SHP77 treated with DMSO at 0.1 percent for 48 hours (cell line): ENCODE data around the gene GNAI2.

ENCODE experiments used
- DNase-seq: peaks from one replicate; lab custom pipeline; 2025; lab: John Stamatoyannopoulos, UW

The GNAI2 gene

DNA sequence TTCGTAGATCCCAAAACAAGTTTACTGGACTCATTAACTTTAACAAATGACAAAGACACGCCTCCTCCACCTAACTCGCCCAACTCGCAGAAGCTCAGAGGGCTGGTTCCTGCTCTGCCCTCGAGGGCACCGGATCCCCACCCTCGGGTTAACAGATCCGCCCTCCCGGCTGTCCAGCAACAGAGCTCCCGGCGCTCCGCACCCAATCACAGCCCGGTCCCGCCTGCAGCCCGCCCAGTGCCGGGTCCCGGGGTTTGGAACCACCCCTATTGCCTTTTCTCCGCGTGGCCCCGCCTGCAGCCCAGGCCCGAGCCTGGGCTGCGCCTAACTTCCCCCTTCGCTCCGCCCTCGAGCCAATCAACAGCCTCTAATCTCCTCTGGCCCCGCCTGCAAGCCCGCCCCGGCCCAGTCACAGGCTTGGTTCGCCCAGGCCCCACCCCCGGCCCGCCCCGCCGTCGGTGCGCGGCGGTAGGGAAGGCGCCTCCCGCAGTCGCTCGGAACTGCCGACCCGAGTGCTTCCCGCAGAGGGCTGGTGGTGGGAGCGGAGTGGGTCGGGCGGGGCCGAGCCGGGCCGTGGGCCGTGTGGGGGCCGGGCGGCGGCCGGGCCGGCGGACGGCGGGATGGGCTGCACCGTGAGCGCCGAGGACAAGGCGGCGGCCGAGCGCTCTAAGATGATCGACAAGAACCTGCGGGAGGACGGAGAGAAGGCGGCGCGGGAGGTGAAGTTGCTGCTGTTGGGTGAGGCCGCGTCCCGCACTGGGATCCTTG lies at the start of gene GNAI2:
TSS of gene GNAI2 (plus strand) at position 489 of the 768 bp plus-strand sequence. CDS start at position 621, 132 bp downstream.
- DNase-seq: peak; percentile 96

- no peak for DNase-seq
These were observed 48.3 kb upstream of the GNAI2 start for GRCh38 chr3:50187750-50188149.

DNA sequence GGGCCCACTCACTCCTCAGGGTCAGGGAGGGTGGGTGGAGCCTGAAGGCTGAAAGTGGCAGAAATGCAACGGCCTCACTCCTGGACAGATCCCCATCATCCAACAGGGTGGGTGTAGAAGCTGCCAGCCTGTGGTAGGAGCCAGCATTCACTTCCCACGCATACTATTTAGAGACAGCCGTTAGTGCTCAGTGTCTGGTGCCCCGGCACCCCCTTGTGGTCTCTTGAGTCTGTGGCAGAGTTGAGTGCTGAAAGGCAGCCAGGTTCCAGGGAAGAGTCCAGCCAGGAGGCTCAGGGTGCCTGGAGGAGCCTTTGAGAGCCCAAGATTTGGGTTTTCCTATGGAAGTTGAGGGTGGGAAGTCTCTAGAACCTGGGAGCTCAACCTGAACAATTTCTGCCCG lies 46.7 kb upstream of the GNAI2 start:
- DNase-seq: no peak

DNA sequence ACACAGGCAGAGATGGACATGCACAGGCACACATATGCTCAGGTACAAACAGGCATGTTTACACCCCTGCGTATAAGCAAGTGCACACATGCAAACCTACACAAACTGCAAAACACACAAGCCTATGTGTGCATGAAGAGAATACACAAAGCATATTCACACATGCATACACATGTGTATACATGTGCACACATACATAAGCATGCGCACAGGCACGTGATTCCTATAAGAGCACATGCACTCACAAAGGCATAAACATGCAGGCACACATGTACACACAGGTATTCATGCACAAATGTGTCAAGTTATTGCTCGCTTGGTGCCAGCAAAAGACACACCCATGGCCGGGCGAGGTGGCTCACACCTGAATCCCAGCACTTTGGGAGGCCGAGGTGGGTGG lies 46.0 kb upstream of the GNAI2 start:
- DNase-seq: no peak

GRCh38 chr3:50190936-50191660 lies 44.9 kb upstream of the GNAI2 start, which contains the start of gene GNAT1:
Gene GNAT1, plus strand, starts transcription at chr3:50191610. Its CDS starts 116 bp downstream, at chr3:50191726.
- no peak for DNase-seq

DNA sequence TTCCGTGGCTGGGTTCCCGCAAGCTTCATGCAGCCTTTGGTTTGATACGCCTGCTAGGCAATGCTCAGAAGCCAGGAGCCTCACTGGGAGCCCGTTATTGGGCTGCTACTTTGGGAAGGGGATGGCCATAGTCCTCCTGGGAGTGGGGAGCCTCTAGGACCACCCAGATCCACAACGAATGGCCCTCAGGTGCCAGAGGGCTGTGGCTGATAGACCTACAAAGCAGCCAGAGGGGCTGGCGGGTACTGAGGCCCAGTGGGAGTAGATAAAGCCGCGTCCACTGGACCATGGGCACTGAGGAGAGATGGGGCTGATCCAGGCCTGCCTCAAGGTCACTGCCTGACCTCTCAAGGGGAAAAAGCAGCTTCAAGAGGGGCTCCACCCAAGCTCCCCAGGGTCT lies 43.9 kb upstream of the GNAI2 start:
- DNase-seq: no peak

- peak; percentile 26 for DNase-seq
These were observed 43.3 kb upstream of the GNAI2 start for GRCh38 chr3:50192689-50193141.

DNA sequence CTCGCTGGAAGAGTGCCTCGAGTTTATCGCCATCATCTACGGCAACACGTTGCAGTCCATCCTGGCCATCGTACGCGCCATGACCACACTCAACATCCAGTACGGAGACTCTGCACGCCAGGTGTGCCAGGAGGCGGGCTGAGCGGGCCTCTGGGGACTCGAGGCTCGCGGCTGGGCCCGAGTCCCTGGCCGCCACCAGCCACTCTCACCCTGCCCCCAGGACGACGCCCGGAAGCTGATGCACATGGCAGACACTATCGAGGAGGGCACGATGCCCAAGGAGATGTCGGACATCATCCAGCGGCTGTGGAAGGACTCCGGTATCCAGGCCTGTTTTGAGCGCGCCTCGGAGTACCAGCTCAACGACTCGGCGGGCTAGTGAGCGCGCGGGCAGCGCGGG lies 42.7 kb upstream of the GNAI2 start:
- DNase-seq: no peak

- no peak for DNase-seq
These were observed 42.3 kb upstream of the GNAI2 start for GRCh38 chr3:50193746-50194127.

- DNase-seq: no peak
These were observed 41.7 kb upstream of the GNAI2 start for GRCh38 chr3:50194128-50194902.

- no peak for DNase-seq
These were observed 41.0 kb upstream of the GNAI2 start for GRCh38 chr3:50194903-50195500.

DNA sequence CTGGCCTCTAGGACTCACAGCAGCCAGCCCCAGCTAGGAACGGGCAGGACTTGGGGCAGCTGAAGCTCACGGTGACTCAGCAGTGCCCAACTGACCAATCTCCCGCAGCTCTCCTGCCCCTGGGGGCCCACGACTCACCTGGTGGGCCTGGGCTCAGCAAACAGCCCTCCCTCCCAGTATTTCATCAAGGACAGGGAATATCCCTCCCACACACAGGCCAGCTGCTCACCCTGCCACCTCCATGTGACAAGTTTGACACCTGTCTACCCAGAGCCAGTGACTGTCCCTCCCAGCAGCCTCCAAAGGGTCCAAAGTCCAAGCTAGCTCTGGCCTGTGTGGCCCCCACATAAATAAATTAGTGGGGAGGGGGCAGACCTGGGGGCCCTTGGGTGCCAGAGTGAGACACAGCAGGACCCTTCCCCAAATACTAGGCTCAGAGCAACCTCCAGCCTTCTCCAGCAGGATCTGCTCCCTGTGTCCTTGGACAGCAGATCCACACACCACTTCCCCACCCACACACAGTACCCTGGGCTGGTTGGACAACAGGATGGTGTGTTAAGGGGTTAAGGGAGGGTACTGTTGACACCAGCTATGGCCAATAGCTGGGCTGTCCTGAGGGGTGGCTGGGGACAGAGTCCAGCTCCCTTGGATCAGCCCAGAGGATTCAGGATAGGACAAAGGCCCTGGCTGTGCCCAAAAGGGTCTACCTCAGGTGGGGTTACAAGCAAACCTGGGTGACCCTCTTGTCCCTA lies 40.3 kb upstream of the GNAI2 start:
- DNase-seq: peak; percentile 34

DNA sequence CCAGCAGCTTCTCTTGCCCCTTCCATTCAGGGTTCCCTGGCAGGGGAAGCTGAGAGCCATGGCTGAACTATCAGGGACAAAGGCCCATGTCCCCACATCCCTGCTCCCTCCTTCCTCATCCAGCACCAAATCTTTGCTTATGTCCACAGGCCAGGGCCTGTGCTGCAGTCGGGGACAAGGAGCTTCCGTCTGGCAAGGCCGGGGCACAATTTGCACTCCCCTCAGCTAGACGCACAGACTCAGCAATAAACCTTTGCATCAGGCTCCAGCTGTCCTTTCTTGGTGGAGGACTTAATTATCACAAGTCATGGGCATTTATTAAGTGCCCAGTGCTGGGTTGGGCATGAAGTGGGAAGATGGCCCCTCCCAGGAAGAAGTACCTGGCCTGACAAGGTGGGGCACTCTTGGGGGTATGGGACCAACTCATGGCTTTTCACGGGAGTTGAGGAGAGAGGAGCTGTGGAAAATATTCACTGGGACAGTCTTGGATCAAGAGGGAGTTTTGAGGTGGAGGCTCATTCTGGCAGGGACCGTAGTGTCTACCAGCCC lies 39.7 kb upstream of the GNAI2 start:
- no peak for DNase-seq

- DNase-seq: peak; percentile 60
These were observed 34.3 kb upstream of the GNAI2 start for GRCh38 chr3:50201573-50202315.

DNA sequence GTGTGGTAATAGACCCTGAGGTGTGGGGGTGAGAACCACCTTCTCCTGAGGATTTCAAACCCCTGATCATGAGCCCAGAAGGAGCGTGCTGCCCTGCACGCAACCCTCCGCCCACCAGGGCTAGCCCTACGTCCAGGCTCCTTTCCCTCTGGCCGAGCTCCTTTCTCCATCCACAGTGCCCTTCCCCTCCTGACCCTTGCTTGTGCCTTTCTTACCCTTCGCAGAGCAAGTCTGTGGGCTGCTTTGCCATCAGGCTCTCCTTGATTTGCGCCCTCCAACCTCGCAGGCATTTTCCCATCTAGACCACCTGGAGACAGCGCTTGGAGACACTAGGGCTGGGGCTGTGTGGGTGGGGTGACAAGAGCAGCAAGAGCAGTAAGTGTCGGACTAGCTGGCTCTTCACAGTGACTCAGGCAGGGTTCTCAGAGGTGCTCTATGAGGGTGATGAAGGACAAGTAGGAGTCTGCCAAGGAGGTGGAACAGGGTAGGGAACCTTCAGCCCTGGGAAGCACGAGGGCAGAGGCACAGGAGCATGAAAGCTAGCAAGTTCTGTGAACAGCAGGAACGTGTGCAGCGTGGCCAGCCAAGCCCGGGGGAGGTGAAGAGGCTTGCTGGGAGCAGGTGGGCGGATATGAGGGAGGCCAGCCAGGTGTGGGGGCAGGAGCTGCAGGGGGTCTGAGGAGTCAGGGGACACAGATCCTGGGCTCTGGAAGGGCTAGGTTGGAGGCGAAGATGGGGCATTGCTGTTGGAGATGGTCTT lies 33.5 kb upstream of the GNAI2 start:
- DNase-seq: no peak

- no peak for DNase-seq
These were observed 32.7 kb upstream of the GNAI2 start for GRCh38 chr3:50203113-50203808.

- DNase-seq: no peak
These were observed 31.9 kb upstream of the GNAI2 start for GRCh38 chr3:50203809-50204803.
